A549 (cell line): ENCODE data around the gene DNAJC30. TPM values are rescaled to one million over a fixed set of nuclear protein-coding genes. Genes with fewer than 3 reads are reported as not detected.
A peak's percentile ranks its signal among the peaks of the same experiment; 100 is the strongest.

Source experiments
- ATAC-seq, 2 experiments: fragments of 200-7000 bp in 1 of 2; fragments of >200 bp in 1 of 2; cut with Nextera tagmentation in 1 of 2; cut with Tn5 transposase in 1 of 2; 3 replicates each; pipeline versions ENCODE4 v1.8.0 to v1.9.1; 2018 to 2020; ENCODE audit warnings: mild to moderate bottlenecking in 1 of 2, moderate library complexity in 1 of 2
- CTCF ChIA-PET: fragments of 300-600 bp; sonication (Branson Sonifier 250); formaldehyde crosslinking; extraction: SDS; loops from one replicate; lab custom pipeline; 2021; ENCODE audit warnings: antibody characterized with exemption, inconsistent platforms; lab: Yijun Ruan, JAX
- POLR2A ChIA-PET: fragments of 350-600 bp; formaldehyde crosslinking; extraction: SDS; loops from one replicate; lab custom pipeline; 2021; ENCODE audit warnings: antibody characterized with exemption, inconsistent platforms; lab: Yijun Ruan, JAX
- DNase-seq, 2 experiments: peaks; one replicate each; pipeline versions ENCODE4 v3.0.0 to v3.0.0-alpha.2; 2011 to 2016; ENCODE audit warnings: low read depth in 1 of 2, low spot score in 1 of 2
- FAIRE-seq: peaks from 2 replicates; lab custom pipeline; 2011; peaks lifted over from hg19 to GRCh38; lab: Jason Lieb, UNC
- H3K27ac ChIP-seq, 2 experiments: fragments of >200 bp; sonication (Bioruptor Twin); formaldehyde crosslinking; 3 replicates each; pipeline ENCODE4 v1.5.1; 2016 to 2017
- H3K4me1 ChIP-seq: fragments of >200 bp; sonication (Bioruptor Twin); formaldehyde crosslinking; 3 replicates; pipeline ENCODE4 v1.6.1; 2016
- H3K4me2 ChIP-seq: fragments of >200 bp; sonication (Bioruptor Twin); formaldehyde crosslinking; 3 replicates; pipeline ENCODE4 v1.6.1; 2016
- H3K4me3 ChIP-seq: fragments of >200 bp; sonication (Bioruptor Twin); formaldehyde crosslinking; 3 replicates; pipeline ENCODE4 v1.5.1; 2016
- H3K9me3 ChIP-seq: fragments of >200 bp; sonication (Bioruptor Twin); formaldehyde crosslinking; 3 replicates; pipeline ENCODE4 v1.6.1; 2016
- BHLHE40 ChIP-seq: IDR thresholded peaks from 2 replicates; pipeline ENCODE4 v1.6.1; 2012; ENCODE audit warnings: low read depth, low read length, inconsistent platforms
- CBX2 ChIP-seq: fragments of 200-600 bp; sonication (generic); IDR thresholded peaks from 2 replicates; pipeline ENCODE4 v1.6.1; 2016; ENCODE audit warnings: low read depth, mild to moderate bottlenecking, borderline replicate concordance
- CHD2 ChIP-seq: fragments of 150-350 bp; IDR thresholded peaks from 2 replicates; pipeline ENCODE4 v1.6.1; 2014; ENCODE audit warnings: low read length; ENCODE audit not compliant: partially characterized antibody
- ESRRA ChIP-seq: fragments of 150-350 bp; IDR thresholded peaks from 2 replicates; pipeline ENCODE4 v1.6.1; 2014; ENCODE audit warnings: mild to moderate bottlenecking, low read length, borderline replicate concordance
- HOXA7 ChIP-seq: fragments of 250-450 bp; sonication (Bioruptor Pico); IDR thresholded peaks from 2 replicates; pipeline ENCODE4 v1.5.0; 2020; ENCODE audit warnings: mild to moderate bottlenecking, moderate library complexity
- HOXB13 ChIP-seq: fragments of 250-450 bp; sonication (Bioruptor Pico); IDR thresholded peaks from 2 replicates; pipeline ENCODE4 v1.5.0; 2020; ENCODE audit warnings: low read depth, mild to moderate bottlenecking, moderate library complexity
- KDM1A ChIP-seq: fragments of 200-600 bp; sonication (generic); IDR thresholded peaks from 2 replicates; pipeline ENCODE4 v1.6.1; 2016; ENCODE audit warnings: low read depth, mild to moderate bottlenecking
- MAZ ChIP-seq: fragments of 150-350 bp; IDR thresholded peaks from 2 replicates; pipeline ENCODE4 v1.6.1; 2014; ENCODE audit warnings: antibody characterized with exemption, low read depth, low read length, borderline replicate concordance
- NFE2L2 ChIP-seq: fragments of 150-350 bp; conservative IDR thresholded peaks from 2 replicates; pipeline ENCODE4 v1.6.1; 2014; ENCODE audit warnings: low read length
- POLR2A ChIP-seq: IDR thresholded peaks from 2 replicates; pipeline ENCODE4 v1.6.1; 2012; ENCODE audit warnings: mild to moderate bottlenecking, low read length
- POLR2AphosphoS2 ChIP-seq: conservative IDR thresholded peaks from 2 replicates; pipeline ENCODE4 v1.6.1; 2012; ENCODE audit warnings: low read length, improper control_type of control experiment, inconsistent platforms
- RNF2 ChIP-seq: fragments of 200-600 bp; sonication (generic); IDR thresholded peaks from 2 replicates; pipeline ENCODE4 v1.6.1; 2016; ENCODE audit warnings: low read depth, mild to moderate bottlenecking, antibody characterized with exemption, moderate library complexity, borderline replicate concordance
- TP53 ChIP-seq: fragments of 250-450 bp; sonication (Bioruptor Pico); IDR thresholded peaks from 2 replicates; pipeline ENCODE4 v1.5.0; 2021; ENCODE audit warnings: mild to moderate bottlenecking, moderate library complexity
- ZNF302 ChIP-seq: fragments of 250-450 bp; sonication (Bioruptor Pico); IDR thresholded peaks from 2 replicates; pipeline ENCODE4 v1.9.0; 2021; ENCODE audit warnings: inconsistent platforms, mild to moderate bottlenecking, moderate library complexity
- WGBS: methylation state at CpG from one replicate; pipeline ENCODE4 v1.1.6; 2017; ENCODE audit errors: missing lambda C conversion rate; 5-methylcytosine and 5-hydroxymethylcytosine counted together
- polyA plus RNA-seq, 4 experiments: library from polyadenylated mRNA; depleted of rRNA in 3 of 4; stranded (reverse); fragments of >200 nt; fragmentation: RNase III in 1 of 4; extraction: RNeasy Plus Mini Kit Qiagen cat#74134 plus additional on column Dnase treatment in 1 of 4; gene quantifications; 2 replicates in 3 of 4; 3 replicates in 1 of 4; pipeline ENCODE4 v1.2.3, GENCODE V29; 2011 to 2017
- TF ChIP-seq, protein P1 (sequence below): fragments of 250-450 bp; sonication (Bioruptor Pico); IDR thresholded peaks from 2 replicates; pipeline ENCODE4 v1.5.0; 2021; ENCODE audit warnings: mild to moderate bottlenecking, moderate library complexity, borderline replicate concordance
- TF ChIP-seq, protein P2 (sequence below): fragments of >200 bp; sonication (Bioruptor Twin); formaldehyde crosslinking; IDR thresholded peaks from 2 replicates; pipeline ENCODE4 v1.6.1; 2016
- TF ChIP-seq, protein P3 (sequence below): IDR thresholded peaks from 2 replicates; pipeline ENCODE4 v1.6.1; 2012
- TF ChIP-seq, protein P4 (sequence below): fragments of 450-650 bp; IDR thresholded peaks from 2 replicates; pipeline ENCODE4 v1.6.1; 2014; ENCODE audit warnings: antibody characterized with exemption
- TF ChIP-seq, protein P5 (sequence below): fragments of 150-350 bp; IDR thresholded peaks from 2 replicates; pipeline ENCODE4 v1.6.1; 2014; ENCODE audit warnings: low read depth, mild to moderate bottlenecking, low read length
- TF ChIP-seq, protein P6 (sequence below): IDR thresholded peaks from 2 replicates; pipeline ENCODE4 v1.6.1; 2012; ENCODE audit warnings: low read depth, borderline replicate concordance
- TF ChIP-seq, protein P7 (sequence below): IDR thresholded peaks from 2 replicates; pipeline ENCODE4 v1.6.1; 2012

The DNAJC30 gene
- polyA plus RNA-seq, 2 of the 4 experiments (the other 2 are of a cell fraction) = 5.7 to 8.9 TPM

DNA sequence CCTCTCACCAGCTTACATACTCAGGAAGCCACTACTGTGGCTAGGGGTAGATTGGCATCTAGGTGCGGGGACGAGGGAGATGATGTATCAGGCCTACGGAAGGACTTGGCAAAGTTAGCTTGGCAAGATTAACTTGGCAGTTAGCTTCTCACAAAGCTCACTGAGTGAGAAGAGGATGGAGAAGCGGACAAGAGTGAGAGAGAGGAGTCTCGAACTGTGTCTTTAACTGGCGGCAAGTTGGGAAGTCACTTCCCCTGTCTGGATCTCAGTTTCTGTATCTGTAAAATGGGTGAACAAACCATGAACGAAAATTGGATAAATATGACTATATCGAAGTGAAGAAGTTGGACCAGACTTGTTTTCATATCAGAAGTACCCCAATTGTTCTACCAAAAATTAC lies 49.4 kb downstream of the DNAJC30 start:
- FAIRE-seq (no peak), DNase-seq (no peak), ATAC-seq (no peak)
- H3K9me3 ChIP-seq = no peaks in the 10 kb centered on the region
- CTCF ChIA-PET = interaction anchor here (0.6 to 6.7 kb wide), 5 partner anchors 12 to 101 kb away, joined by 3 to 73 read pairs (median 4); partner anchors contain the start of gene VPS37D
- WGBS = 88% methylated on average over 8 of the region's 8 CpGs
- TF ChIP-seq, protein P1, sequence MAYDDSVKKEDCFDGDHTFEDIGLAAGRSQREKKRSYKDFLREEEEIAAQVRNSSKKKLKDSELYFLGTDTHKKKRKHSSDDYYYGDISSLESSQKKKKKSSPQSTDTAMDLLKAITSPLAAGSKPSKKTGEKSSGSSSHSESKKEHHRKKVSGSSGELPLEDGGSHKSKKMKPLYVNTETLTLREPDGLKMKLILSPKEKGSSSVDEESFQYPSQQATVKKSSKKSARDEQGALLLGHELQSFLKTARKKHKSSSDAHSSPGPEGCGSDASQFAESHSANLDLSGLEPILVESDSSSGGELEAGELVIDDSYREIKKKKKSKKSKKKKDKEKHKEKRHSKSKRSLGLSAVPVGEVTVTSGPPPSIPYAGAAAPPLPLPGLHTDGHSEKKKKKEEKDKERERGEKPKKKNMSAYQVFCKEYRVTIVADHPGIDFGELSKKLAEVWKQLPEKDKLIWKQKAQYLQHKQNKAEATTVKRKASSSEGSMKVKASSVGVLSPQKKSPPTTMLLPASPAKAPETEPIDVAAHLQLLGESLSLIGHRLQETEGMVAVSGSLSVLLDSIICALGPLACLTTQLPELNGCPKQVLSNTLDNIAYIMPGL (CRISPR knock-in tag) = no peak
- TF ChIP-seq KDM1A = 0 out of 2 replicates have a peak, but pooled peaks have one; percentile 41
- TF ChIP-seq, all 56 proteins: peak for 1
- 0 out of 6 replicates have a peak overlapping the region, but pooled peaks of 1 of the 2 experiments have one; percentile 8 for H3K27ac ChIP-seq
- POLR2A ChIA-PET = no interaction called here
- H3K4me1 ChIP-seq = peaks cover 30% of the 10 kb centered on the region
- no peak overlapping the region for H3K4me3 ChIP-seq
- H3K4me2 ChIP-seq = no peak overlapping the region

DNA sequence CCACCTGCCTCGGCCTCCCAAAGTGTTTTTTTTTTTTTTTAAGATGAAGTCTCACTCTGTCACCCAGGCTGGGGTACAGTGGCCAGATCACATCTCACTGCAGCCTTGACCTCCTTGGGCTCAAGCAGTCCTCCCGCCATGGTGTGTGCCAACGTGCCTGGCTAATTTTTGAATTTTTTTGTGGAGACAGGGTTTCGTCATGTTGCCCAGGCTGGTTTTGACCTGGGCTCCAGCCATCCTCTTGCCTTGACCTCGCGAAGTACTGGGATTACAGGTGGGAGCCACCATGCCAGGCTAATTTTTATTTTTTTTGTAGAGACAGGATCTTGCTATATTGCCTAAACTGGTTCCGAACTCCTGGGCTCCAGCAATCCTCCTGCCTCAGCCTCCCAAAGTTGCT lies 49.9 kb downstream of the DNAJC30 start:
- no peak overlapping the region for H3K4me2 ChIP-seq
- WGBS = 84% methylated on average over 7 of the region's 7 CpGs
- TF ChIP-seq, protein P2, sequence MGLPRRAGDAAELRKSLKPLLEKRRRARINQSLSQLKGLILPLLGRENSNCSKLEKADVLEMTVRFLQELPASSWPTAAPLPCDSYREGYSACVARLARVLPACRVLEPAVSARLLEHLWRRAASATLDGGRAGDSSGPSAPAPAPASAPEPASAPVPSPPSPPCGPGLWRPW = no peak
- TF ChIP-seq, protein P3, sequence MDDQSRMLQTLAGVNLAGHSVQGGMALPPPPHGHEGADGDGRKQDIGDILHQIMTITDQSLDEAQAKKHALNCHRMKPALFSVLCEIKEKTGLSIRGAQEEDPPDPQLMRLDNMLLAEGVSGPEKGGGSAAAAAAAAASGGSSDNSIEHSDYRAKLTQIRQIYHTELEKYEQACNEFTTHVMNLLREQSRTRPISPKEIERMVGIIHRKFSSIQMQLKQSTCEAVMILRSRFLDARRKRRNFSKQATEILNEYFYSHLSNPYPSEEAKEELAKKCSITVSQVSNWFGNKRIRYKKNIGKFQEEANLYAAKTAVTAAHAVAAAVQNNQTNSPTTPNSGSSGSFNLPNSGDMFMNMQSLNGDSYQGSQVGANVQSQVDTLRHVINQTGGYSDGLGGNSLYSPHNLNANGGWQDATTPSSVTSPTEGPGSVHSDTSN = no peak
- TF ChIP-seq, protein P4, sequence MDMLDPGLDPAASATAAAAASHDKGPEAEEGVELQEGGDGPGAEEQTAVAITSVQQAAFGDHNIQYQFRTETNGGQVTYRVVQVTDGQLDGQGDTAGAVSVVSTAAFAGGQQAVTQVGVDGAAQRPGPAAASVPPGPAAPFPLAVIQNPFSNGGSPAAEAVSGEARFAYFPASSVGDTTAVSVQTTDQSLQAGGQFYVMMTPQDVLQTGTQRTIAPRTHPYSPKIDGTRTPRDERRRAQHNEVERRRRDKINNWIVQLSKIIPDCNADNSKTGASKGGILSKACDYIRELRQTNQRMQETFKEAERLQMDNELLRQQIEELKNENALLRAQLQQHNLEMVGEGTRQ = no peak
- TF ChIP-seq MAZ = no peak
- TF ChIP-seq, protein P5, sequence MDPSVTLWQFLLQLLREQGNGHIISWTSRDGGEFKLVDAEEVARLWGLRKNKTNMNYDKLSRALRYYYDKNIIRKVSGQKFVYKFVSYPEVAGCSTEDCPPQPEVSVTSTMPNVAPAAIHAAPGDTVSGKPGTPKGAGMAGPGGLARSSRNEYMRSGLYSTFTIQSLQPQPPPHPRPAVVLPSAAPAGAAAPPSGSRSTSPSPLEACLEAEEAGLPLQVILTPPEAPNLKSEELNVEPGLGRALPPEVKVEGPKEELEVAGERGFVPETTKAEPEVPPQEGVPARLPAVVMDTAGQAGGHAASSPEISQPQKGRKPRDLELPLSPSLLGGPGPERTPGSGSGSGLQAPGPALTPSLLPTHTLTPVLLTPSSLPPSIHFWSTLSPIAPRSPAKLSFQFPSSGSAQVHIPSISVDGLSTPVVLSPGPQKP = no peak
- no peak for TF ChIP-seq RNF2
- no peak for TF ChIP-seq ESRRA
- TF ChIP-seq HOXA7 = no peak
- TF ChIP-seq BHLHE40 = no peak
- no peak for TF ChIP-seq POLR2A
- TF ChIP-seq POLR2AphosphoS2 = no peak
- TF ChIP-seq, protein P6, sequence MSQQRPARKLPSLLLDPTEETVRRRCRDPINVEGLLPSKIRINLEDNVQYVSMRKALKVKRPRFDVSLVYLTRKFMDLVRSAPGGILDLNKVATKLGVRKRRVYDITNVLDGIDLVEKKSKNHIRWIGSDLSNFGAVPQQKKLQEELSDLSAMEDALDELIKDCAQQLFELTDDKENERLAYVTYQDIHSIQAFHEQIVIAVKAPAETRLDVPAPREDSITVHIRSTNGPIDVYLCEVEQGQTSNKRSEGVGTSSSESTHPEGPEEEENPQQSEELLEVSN = no peak
- TF ChIP-seq HOXB13 = no peak
- TF ChIP-seq TP53 (CRISPR knock-in tag) = no peak
- TF ChIP-seq, protein P7, sequence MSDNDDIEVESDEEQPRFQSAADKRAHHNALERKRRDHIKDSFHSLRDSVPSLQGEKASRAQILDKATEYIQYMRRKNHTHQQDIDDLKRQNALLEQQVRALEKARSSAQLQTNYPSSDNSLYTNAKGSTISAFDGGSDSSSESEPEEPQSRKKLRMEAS = no peak
- no peak for TF ChIP-seq NFE2L2
- no peak for TF ChIP-seq CBX2
- no peak for TF ChIP-seq ZNF302
- no peak for TF ChIP-seq CHD2
- TF ChIP-seq, all 56 proteins: peak for 0
- DNase-seq (no peak), ATAC-seq (no peak), FAIRE-seq (no peak)
- no peak overlapping the region for H3K4me3 ChIP-seq
- ChIA-PET POLR2A (no interaction called here), CTCF (interaction anchor here (0.5 to 6.7 kb wide), 7 partner anchors 16 to 224 kb away, joined by 3 to 73 read pairs (median 4); partner anchors contain the start of gene VPS37D)
- H3K4me1 ChIP-seq = peaks cover 32% of the 10 kb centered on the region
- no peaks in the 10 kb centered on the region for H3K9me3 ChIP-seq
- 0 out of 6 replicates have a peak overlapping the region, but pooled peaks of 1 of the 2 experiments have one; percentile 8 for H3K27ac ChIP-seq
